Lung (tissue), 13 donors: ENCODE results near the gene TIFAB. TPM values are rescaled to one million over a fixed set of nuclear protein-coding genes. Genes with fewer than 3 reads are reported as not detected.

ENCODE experiments used
- ATAC-seq: fragments of 200-7000 bp; cut with Tn5 transposase; one replicate; pipeline ENCODE4 v1.9.1; 2020; ENCODE audit warnings: moderate number of reproducible peaks; ENCODE audit not compliant: insufficient read depth, low FRiP score
- DNase-seq, 3 donors: peaks; one replicate each; pipeline ENCODE4 v3.0.0-alpha.2; 2013 to 2017
- H3K27ac ChIP-seq, 2 donors: one replicate each; pipeline ENCODE4 v1.5.1; 2013; ENCODE audit warnings: mild to moderate bottlenecking in 2 of 2, moderate library complexity in 2 of 2, control low read depth in 1 of 2, inconsistent platforms in 1 of 2, low read depth in 1 of 2, low read length in 1 of 2
- H3K27me3 ChIP-seq, 3 donors: one replicate each; pipeline ENCODE4 v1.5.1; 2013; ENCODE audit warnings: low read length in 2 of 3; ENCODE audit not compliant: control insufficient read depth in 3 of 3, insufficient read depth in 3 of 3
- H3K36me3 ChIP-seq, 4 donors: one replicate each; pipeline ENCODE4 v1.5.1; 2013; ENCODE audit warnings: low read length in 4 of 4, mild to moderate bottlenecking in 1 of 4, moderate library complexity in 1 of 4; ENCODE audit not compliant: control insufficient read depth in 4 of 4, insufficient read depth in 4 of 4
- H3K4me1 ChIP-seq, 5 donors: one replicate each; pipeline ENCODE4 v1.5.1; 2013; ENCODE audit warnings: low read length in 5 of 5, mild to moderate bottlenecking in 2 of 5, moderate library complexity in 1 of 5; ENCODE audit not compliant: control insufficient read depth in 5 of 5, insufficient read depth in 5 of 5
- H3K4me3 ChIP-seq: one replicate; pipeline ENCODE4 v1.5.1; 2013; ENCODE audit warnings: mild to moderate bottlenecking, control low read depth, moderate library complexity
- H3K9ac ChIP-seq, 2 donors: one replicate each; pipeline ENCODE4 v1.5.1; 2013; ENCODE audit warnings: low read length in 2 of 2, control low read depth in 1 of 2; ENCODE audit not compliant: insufficient read depth in 1 of 2
- H3K9me3 ChIP-seq, 4 donors: one replicate each; pipeline ENCODE4 v1.5.1; 2013; ENCODE audit warnings: low read length in 3 of 4, mild to moderate bottlenecking in 1 of 4, moderate library complexity in 1 of 4; ENCODE audit not compliant: control insufficient read depth in 4 of 4, insufficient read depth in 3 of 4
- CTCF ChIP-seq: IDR thresholded peaks from 2 replicates; pipeline ENCODE4 v1.5.1; 2012; ENCODE audit warnings: mild to moderate bottlenecking; ENCODE audit errors: control extremely low read depth, extremely low read depth
- WGBS, 2 donors: extraction: QIAGEN DNeasy Blood & Tissue Kit; methylation state at CpG; one replicate each; pipeline ENCODE4 v1.1.7; 2013; 5-methylcytosine and 5-hydroxymethylcytosine counted together
- polyA plus RNA-seq, 2 donors: library from polyadenylated mRNA; stranded (reverse); fragments of 200-250 nt; gene quantifications; one replicate each; pipeline ENCODE4 v1.2.1, GENCODE V29; 2013
- small RNA-seq: library from RNA; depleted of rRNA; stranded (forward); fragments of <200 nt; gene quantifications from one replicate; pipeline ENCODE3, GENCODE V24; 2014; ENCODE audit warnings: low replicate concordance
- total RNA-seq, 2 donors: library from RNA; depleted of rRNA in 1 of 2; stranded (reverse); fragments of >200 nt in 1 of 2; gene quantifications; one replicate each; pipeline ENCODE4 v1.2.1, GENCODE V29; 2014 to 2021
- donor health status: control.
- donor health status: control.
- donor health status: Bipolar disorder and iron deficiency.
- donor health status: healthy.
- donor health status: DM: yes; HTN: yes; CAD: no.

TIFAB gene
- total and polyA plus RNA-seq, 4 donors: 0.15 to 0.88 (median 0.35) TPM

DNA sequence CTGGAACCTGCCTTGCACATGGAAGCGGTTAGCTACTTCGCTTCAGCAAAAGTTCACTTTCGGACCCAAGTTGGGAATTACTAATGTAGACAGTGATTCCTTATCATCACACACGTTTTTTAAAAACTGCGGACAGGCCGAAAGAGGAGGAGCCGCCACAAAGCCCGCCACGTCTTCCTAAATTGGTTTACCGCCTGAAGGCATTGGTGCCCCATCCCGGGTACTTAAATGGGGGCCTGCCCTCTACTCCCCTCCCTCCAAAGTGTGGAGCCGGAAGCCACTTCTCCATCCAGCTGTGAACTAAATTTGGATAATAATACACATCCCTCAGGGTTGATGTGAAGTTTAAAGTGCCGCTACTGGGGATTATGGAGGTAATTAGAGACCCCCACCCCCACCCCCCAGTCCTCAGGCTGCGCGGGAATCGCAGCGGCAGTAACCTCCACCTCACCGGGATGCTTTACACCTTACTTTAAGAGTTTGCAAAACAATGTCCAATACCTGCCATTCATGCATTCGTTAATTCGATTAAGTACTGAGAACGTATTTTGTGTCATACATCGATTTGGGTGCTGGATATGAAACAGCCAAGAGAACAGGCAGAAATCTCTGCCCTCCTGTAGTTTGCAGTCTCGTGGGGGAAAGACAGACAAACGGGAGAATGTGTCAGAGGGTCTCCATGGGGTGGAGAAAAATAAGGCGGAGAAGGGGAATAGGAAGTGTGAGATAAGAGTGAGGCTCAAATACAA, 52.2 kb downstream of the TIFAB start:
- peak; percentile 40 to 62 (median 53) for DNase-seq
- Histone ChIP-seq H3K36me3 (no peaks in the 10 kb centered on the region), H3K27me3 (no peaks in the 10 kb centered on the region), H3K4me3 (peak overlapping the region; percentile 95), H3K4me1 (peaks cover 10 to 46% (median 28%) of the 10 kb centered on the region in 5 donors), H3K9ac (peak overlapping the region; percentile 85 to 96), H3K27ac (peak overlapping the region; percentile 87 to 93), H3K9me3 (no peaks in the 10 kb centered on the region)
- TF ChIP-seq CTCF: no peak
- no peak for ATAC-seq
- WGBS, 2 donors: 23 to 37% methylated on average over 25 of the region's 25 CpGs

DNA sequence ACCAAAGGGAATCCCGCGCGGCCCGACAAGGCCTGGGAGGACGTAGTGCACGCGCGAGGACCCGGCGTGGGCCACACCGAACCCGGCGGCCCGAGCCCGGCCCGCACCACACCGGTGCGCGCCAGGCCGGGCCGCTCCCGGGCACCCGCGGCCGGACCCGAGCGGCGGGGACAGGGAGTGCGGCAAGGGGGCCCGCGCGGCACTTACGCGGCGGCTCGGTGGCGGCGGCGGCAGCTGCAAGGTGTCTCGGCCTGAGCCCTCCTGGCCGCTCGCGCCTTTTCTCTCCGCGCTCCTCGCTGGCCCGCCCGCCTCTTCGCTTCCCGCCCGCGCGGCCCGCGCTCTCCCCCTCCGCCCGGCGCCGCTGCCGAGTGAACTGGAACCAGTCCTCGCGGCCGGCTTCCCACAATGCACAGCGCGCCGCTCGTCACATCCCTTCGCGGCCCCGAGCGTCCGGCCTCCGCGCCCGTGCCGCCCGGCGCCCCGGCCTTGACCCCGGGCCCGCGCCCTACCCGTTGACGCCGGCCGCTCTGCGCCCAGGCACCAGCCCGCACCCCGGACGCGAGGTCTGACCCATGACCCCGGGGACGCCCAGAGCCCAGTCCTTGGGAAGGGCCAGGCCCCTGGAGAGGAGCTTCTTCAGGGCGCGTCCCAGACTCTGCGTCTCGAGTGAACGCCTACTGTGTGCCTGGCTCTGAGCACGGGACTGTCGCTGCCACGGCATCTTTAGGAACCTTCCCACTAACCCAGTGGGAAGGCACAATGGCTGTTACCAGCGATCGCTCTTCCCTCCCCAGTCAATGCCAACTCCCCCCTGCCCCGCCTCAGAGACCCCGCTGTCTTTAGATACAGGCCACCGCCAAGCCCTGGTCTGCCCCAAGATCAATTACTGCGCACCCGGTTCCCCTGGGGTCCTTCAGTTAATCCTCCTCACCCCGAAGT, 53.0 kb downstream of the TIFAB start, which contains the start of gene MACROH2A1:
TSS of gene MACROH2A1 (minus strand) at position 377 of the 939 bp plus-strand sequence. CDS start 10,138 bp downstream, outside the sequence.
- TF ChIP-seq CTCF: no peak
- DNase-seq: peak; percentile 88 to 92 (median 90)
- H3K36me3 ChIP-seq: no peaks in the 10 kb centered on the region
- peak; percentile 96 for ATAC-seq
- no peaks in the 10 kb centered on the region for H3K27me3 ChIP-seq
- peak within 1 kb of the TSS; percentile 95 for H3K4me3 ChIP-seq
- 1 to 2% methylated on average over 50 to 109 of the region's 109 CpGs for WGBS, 2 donors
- H3K27ac ChIP-seq: peak within 1 kb of the TSS; percentile 87 to 93
- no peaks in the 10 kb centered on the region for H3K9me3 ChIP-seq
- H3K9ac ChIP-seq: peak within 1 kb of the TSS; percentile 85 to 96
- H3K4me1 ChIP-seq: peaks cover 16 to 51% (median 29%) of the 10 kb centered on the region in 5 donors

DNA sequence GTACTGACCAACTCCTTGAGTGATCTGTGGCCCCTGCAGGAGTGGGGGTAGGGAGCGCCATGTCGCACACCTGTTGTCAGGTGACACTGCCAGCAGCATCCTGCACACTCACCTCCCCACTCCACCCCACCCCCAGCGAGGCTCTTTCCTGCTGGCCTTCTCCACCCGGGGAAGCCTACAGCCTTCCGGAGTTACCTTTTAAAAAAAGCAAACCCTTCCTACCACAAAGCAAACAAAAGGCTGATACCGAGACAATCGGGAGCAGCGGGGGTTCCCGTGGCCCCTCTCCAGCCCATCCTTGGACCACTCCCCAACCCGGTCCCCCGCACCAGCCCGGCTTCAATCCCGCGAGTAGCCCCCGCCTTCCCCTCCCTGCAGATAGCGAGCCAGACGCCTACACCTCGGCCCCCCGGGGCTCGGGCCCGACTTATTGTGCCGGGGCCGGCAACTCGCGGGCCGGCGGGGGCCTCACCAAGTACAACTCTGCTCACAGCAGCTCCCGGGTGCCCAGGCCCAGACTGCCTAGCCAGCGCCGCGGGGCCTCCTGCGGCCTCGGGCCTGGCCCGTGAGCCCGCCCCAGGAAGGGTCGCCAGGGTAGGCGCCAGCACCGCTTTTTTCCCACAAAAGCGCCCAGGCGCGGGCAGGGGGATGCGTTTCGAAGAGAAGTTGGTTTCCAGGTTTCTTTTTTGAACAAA, 53.8 kb downstream of the TIFAB start:
- Histone ChIP-seq H3K4me3 (peak overlapping the region; percentile 95), H3K27me3 (no peaks in the 10 kb centered on the region), H3K27ac (peak overlapping the region; percentile 87 to 93), H3K9ac (peak overlapping the region; percentile 79 to 82), H3K9me3 (no peaks in the 10 kb centered on the region), H3K4me1 (peaks cover 23 to 56% (median 30%) of the 10 kb centered on the region in 5 donors), H3K36me3 (peaks cover 0 to 3% (median 1%) of the 10 kb centered on the region in 4 donors)
- ATAC-seq (no peak), DNase-seq (peak; percentile 24 to 49 (median 42))
- TF ChIP-seq CTCF: no peak
- WGBS, 2 donors: 0 to 1% methylated on average over 40 to 43 of the region's 43 CpGs

Small RNA genes within 50 kb of the gene (small RNA-seq; reads per million reads assigned to genes)
- not detected for gene DCANP1

Other genes starting within 250 kb of the TIFAB start
- 100 to 1,000 TPM; 210 to 286 TPM for gene MACROH2A1, start 53.1 kb downstream of the TIFAB start, total RNA-seq
- gene MACROH2A1, start 53.1 kb downstream of the TIFAB start, polyA plus RNA-seq: 100 to 1,000 TPM; 149 to 334 TPM
- under 1 TPM; 0.09 to 0.43 TPM for gene DCANP1, start 5.0 kb downstream of the TIFAB start, total RNA-seq
- gene DCANP1, start 5.0 kb downstream of the TIFAB start, polyA plus RNA-seq: under 1 TPM; 0.14 to 0.51 TPM
- gene NEUROG1, start 83.6 kb upstream of the TIFAB start, total RNA-seq: not detected
- gene NEUROG1, start 83.6 kb upstream of the TIFAB start, polyA plus RNA-seq: not detected
- 10 to 100 TPM in 1 of 2 donors, 1 to 10 TPM in 1; 1.6 to 31.4 TPM for gene CXCL14, start 126.6 kb upstream of the TIFAB start, total RNA-seq
- 1 to 10 TPM; 2.3 to 2.5 TPM for gene CXCL14, start 126.6 kb upstream of the TIFAB start, polyA plus RNA-seq